ENCODE measurements around the gene LELP1. TPM values are rescaled to one million over a fixed set of nuclear protein-coding genes. Genes with fewer than 3 reads are reported as not detected.
"Not testable (repeated sequence)": the region's sequence is repeated elsewhere in the genome, so short reads cannot be mapped to it uniquely, and the experiment has no call there.

Gene LELP1
- polyA plus RNA-seq: not detected

- Mint-ChIP-seq H3K4me1 (no peaks in the 10 kb centered on the region), H3K27me3 (ENCODE audit: low read depth in 3 of 3) (peaks cover 1 to 11% (median 6%) of the 10 kb centered on the region in 3 donors), H3K4me3 (no peak within 1 kb of the TSS), H3K27ac (no peak within 1 kb of the TSS), H3K36me3 (no peaks in the 10 kb centered on the region), H3K9me3 (no peaks in the 10 kb centered on the region)
- DNase-seq: no peak
These were observed at the start of gene LELP1 for GRCh38 chr1:153203130-153203529. Gene LELP1 (plus strand): TSS chr1:153203430. CDS start chr1:153204708, 1,278 bp downstream.

DNA sequence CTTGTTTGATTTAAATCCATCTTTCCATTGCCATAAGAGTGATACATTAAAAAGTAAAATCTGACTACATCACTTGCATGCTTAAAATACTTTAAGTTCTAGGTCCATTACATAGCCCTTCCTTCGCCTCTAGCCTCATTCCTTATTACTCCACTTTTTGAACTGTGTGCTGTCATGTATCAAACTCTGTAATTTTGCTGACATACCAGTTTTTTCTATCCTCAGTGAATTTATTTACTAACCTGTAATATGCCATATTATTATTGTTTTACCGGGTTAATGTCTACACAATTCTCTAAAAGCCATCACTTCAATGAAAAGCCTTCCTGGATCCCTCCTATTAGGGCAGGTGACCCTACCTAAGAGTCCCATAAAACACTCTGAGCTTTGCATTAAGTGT is 47.7 kb upstream of the LELP1 start:
- Mint-ChIP-seq H3K4me1 (no peaks in the 10 kb centered on the region), H3K36me3 (peaks cover 0 to 5% (median 0%) of the 10 kb centered on the region in 3 donors), H3K9me3 (peaks cover 0 to 9% (median 7%) of the 10 kb centered on the region in 6 donors), H3K27me3 (ENCODE audit: low read depth in 3 of 3) (peaks cover 0 to 4% (median 2%) of the 10 kb centered on the region in 3 donors), H3K4me3 (no peak overlapping the region), H3K27ac (no peak overlapping the region)
- DNase-seq: no peak

DNA sequence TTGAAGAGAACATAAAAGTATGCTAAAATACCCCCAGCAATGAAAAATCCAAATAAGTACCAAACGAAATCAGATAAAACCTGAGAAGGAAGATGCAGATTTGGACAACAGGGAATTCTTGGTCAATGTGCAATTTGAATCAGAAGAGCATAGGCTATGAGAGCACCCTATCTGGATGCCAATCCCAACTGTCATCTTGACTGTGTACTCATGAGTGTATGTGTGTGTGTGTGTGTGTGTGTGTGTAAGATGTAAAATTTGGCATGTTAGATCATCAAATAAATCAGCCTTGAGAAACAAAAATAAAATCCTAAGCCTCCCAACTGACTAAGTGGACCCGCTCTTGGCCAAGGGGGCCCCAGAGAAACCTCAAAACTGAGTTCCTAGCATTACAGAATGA is 34.5 kb upstream of the LELP1 start:
- Mint-ChIP-seq H3K9me3 (no peaks in the 10 kb centered on the region), H3K4me3 (no peak overlapping the region), H3K27ac (no peak overlapping the region), H3K36me3 (no peaks in the 10 kb centered on the region), H3K27me3 (ENCODE audit: low read depth in 3 of 3) (peaks cover 2 to 6% (median 3%) of the 10 kb centered on the region in 3 donors), H3K4me1 (no peaks in the 10 kb centered on the region)
- no peak for DNase-seq

GRCh38 chr1:153174624-153175023 is 28.6 kb upstream of the LELP1 start:
- no peaks in the 10 kb centered on the region for H3K36me3 Mint-ChIP-seq
- DNase-seq: no peak
- H3K27me3 Mint-ChIP-seq (ENCODE audit: low read depth in 3 of 3): peaks cover 0 to 5% (median 3%) of the 10 kb centered on the region in 3 donors
- no peak overlapping the region for H3K27ac Mint-ChIP-seq
- H3K4me3 Mint-ChIP-seq: no peak overlapping the region
- no peaks in the 10 kb centered on the region for H3K4me1 Mint-ChIP-seq
- H3K9me3 Mint-ChIP-seq: no peaks in the 10 kb centered on the region

DNA sequence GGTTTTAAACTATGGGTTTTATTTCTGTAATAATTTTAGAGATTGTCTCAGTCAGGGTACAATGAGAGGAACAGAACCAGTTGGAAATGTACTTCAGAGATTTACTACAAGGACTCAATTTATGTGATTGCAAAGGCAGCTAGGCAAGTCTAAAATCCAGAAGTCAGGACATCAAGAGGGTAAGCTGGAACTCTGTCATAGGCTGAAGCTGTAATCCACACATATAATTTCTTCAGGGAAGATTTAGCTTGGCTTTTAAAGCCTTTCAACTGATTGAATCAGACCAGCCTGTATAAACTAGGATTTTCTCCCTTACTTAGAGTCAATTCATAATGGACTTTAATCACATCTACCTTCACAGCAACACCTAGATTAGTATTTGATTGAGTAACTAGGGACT is 24.3 kb upstream of the LELP1 start:
- H3K9me3 Mint-ChIP-seq: no peaks in the 10 kb centered on the region
- no peak overlapping the region for H3K4me3 Mint-ChIP-seq
- peaks cover 2 to 10% (median 8%) of the 10 kb centered on the region in 3 donors for H3K27me3 Mint-ChIP-seq (ENCODE audit: low read depth in 3 of 3)
- no peak for DNase-seq
- H3K4me1 Mint-ChIP-seq: no peaks in the 10 kb centered on the region
- H3K27ac Mint-ChIP-seq: no peak overlapping the region
- H3K36me3 Mint-ChIP-seq: no peaks in the 10 kb centered on the region

DNA sequence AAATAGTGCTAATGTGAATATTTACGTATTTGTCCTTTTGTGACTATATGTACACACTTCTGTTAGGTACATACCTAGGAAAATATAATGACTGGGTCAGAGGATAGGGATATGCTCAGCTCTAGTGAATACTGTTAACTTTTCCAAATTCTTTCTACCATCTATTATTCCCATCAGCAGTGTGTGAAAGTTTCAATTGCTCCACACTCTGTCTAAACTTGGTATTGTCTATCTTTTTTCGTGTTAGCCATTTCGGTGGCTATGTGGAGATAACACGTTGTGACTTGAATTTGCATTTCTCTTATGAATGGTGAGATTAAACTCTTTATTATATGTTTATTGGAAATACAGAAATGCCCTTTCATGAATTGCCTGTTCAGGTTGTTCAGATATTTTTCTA is 22.7 kb upstream of the LELP1 start:
- Mint-ChIP-seq H3K27ac (no peak overlapping the region), H3K27me3 (ENCODE audit: low read depth in 3 of 3) (peaks cover 9 to 10% (median 9%) of the 10 kb centered on the region in 3 donors), H3K4me3 (no peak overlapping the region), H3K36me3 (no peaks in the 10 kb centered on the region), H3K9me3 (peaks cover 0 to 6% (median 3%) of the 10 kb centered on the region in 6 donors), H3K4me1 (no peaks in the 10 kb centered on the region)
- no peak for DNase-seq

GRCh38 chr1:153188301-153188700 is 14.9 kb upstream of the LELP1 start:
- not testable (repeated sequence) for H3K4me1 Mint-ChIP-seq, H3K27ac Mint-ChIP-seq, H3K36me3 Mint-ChIP-seq, H3K4me3 Mint-ChIP-seq, DNase-seq
- H3K9me3 Mint-ChIP-seq: peaks cover 0 to 14% (median 5%) of the 10 kb centered on the region in 6 donors
- H3K27me3 Mint-ChIP-seq (ENCODE audit: low read depth in 3 of 3): peaks cover 9 to 34% (median 17%) of the 10 kb centered on the region in 3 donors

DNA sequence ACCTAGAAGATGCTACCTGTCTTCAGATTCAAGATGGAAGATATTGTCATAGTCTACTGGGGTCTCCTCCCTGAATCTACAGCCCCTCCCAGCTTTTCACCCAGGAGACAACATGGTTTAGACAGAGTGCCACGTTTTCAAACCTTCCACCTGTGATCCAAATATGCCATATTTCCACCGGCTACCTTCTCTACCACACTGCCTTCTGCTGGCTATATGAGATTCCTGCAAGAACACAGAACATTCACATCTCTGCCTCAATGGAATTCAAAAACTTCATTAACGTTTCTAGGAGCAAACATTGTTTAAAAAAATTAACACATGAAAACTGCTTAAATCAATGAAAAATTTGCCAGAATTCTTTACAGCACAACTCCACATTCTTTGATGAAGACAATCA is 12.9 kb upstream of the LELP1 start:
- Mint-ChIP-seq H3K27ac (no peak overlapping the region), H3K36me3 (no peaks in the 10 kb centered on the region), H3K27me3 (ENCODE audit: low read depth in 3 of 3) (peaks cover 13 to 27% (median 13%) of the 10 kb centered on the region in 3 donors), H3K4me1 (no peaks in the 10 kb centered on the region), H3K4me3 (no peak overlapping the region), H3K9me3 (peaks cover 0 to 8% (median 3%) of the 10 kb centered on the region in 6 donors)
- no peak for DNase-seq

DNA sequence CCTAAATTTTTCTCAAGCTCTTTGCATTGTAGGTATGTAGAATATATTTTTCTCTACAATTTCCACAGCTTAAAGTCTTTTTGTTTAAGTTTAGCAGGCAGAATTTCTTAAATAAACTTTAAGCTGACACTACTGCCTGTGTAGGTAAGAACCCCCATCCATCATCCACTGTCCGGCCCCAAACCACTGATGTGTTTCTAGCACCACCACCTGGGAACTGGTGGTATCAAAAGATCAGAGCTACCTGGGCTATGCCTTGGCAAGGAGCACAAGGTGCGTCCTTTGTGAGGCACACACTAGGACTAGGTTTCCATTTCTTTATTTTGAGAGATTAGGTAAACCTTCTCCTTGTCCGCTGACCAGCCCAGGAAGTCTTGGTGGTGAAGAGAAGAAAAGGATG is 10.5 kb upstream of the LELP1 start:
- Mint-ChIP-seq H3K4me3 (no peak overlapping the region), H3K4me1 (no peaks in the 10 kb centered on the region), H3K27ac (no peak overlapping the region), H3K9me3 (peaks cover 0 to 4% (median 0%) of the 10 kb centered on the region in 6 donors), H3K36me3 (no peaks in the 10 kb centered on the region), H3K27me3 (ENCODE audit: low read depth in 3 of 3) (peaks cover 9 to 14% (median 12%) of the 10 kb centered on the region in 3 donors)
- DNase-seq: no peak

DNA sequence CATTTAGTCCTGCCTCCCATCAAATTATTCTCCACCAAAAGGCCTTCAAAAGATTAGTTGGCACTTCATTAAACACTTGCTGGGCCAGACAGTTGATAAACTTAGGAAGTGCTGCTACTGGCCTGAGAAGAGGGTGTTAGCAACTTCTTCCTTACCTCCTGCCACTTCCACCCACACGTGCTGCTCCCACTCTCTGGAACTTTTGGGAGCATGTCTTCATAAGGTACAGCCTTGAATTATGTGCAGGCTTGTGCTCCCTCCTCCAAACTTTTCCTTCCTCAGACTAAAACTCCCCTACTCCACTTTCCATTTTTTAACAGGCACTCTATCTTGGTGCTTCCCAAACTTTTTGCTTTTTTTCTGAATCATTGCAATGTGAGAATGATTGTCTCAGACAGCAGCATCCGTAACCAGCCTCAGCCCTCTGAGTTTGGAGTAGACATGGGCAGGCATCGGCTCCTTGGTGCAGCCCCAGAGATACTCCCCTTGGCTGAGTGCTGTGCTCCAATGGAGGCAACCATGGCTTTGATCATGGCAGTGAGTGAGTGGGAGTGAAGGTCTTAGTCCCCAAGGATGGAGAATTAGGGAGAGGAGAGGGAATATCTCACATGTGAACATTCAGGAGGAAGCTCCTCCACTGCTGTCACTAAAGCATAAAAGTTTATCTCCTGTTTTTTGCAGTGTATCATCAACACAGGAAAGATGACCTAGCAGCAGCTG is 8.7 kb upstream of the LELP1 start:
- Mint-ChIP-seq H3K9me3 (peaks cover 0 to 1% (median 0%) of the 10 kb centered on the region in 6 donors), H3K27me3 (ENCODE audit: low read depth in 3 of 3) (peaks cover 7 to 12% (median 12%) of the 10 kb centered on the region in 3 donors), H3K4me3 (no peak overlapping the region), H3K36me3 (no peaks in the 10 kb centered on the region), H3K4me1 (no peaks in the 10 kb centered on the region), H3K27ac (no peak overlapping the region)
- no peak for DNase-seq

- no peak overlapping the region for H3K4me3 Mint-ChIP-seq
- peaks cover 0 to 1% (median 0%) of the 10 kb centered on the region in 6 donors for H3K9me3 Mint-ChIP-seq
- peaks cover 5 to 12% (median 9%) of the 10 kb centered on the region in 3 donors for H3K27me3 Mint-ChIP-seq (ENCODE audit: low read depth in 3 of 3)
- no peaks in the 10 kb centered on the region for H3K4me1 Mint-ChIP-seq
- no peak for DNase-seq
- no peaks in the 10 kb centered on the region for H3K36me3 Mint-ChIP-seq
- H3K27ac Mint-ChIP-seq: no peak overlapping the region
These were observed 8.0 kb upstream of the LELP1 start for GRCh38 chr1:153195216-153195615.

DNA sequence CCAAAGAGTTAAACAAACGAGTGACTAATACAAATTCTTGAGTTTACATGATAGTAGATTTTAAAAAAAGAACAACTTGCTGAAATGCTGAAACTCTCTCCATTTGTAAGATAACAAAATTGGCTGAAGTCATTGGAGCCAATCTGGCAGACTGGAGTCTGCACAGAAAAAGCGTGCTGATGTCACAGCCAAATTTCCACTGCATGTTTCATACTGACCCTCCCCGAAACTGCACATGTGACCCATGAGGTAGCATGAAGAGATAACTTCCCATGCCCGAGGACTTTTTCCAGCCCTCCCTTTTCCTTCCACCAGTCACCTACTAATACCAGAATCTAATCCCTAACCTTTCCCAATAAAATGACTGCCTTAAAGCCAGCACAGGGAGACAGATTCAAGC is 1.2 kb upstream of the LELP1 start:
- Mint-ChIP-seq H3K27ac (no peak overlapping the region), H3K9me3 (no peaks in the 10 kb centered on the region), H3K4me3 (no peak overlapping the region), H3K36me3 (no peaks in the 10 kb centered on the region), H3K27me3 (ENCODE audit: low read depth in 3 of 3) (peaks cover 1 to 8% (median 4%) of the 10 kb centered on the region in 3 donors), H3K4me1 (no peaks in the 10 kb centered on the region)
- no peak for DNase-seq

GRCh38 chr1:153206631-153207030 is 3.4 kb downstream of the LELP1 start:
- peaks cover 3 to 11% (median 6%) of the 10 kb centered on the region in 3 donors for H3K27me3 Mint-ChIP-seq (ENCODE audit: low read depth in 3 of 3)
- no peaks in the 10 kb centered on the region for H3K36me3 Mint-ChIP-seq
- no peaks in the 10 kb centered on the region for H3K4me1 Mint-ChIP-seq
- H3K9me3 Mint-ChIP-seq: no peaks in the 10 kb centered on the region
- H3K27ac Mint-ChIP-seq: no peak overlapping the region
- no peak overlapping the region for H3K4me3 Mint-ChIP-seq
- no peak for DNase-seq

DNA sequence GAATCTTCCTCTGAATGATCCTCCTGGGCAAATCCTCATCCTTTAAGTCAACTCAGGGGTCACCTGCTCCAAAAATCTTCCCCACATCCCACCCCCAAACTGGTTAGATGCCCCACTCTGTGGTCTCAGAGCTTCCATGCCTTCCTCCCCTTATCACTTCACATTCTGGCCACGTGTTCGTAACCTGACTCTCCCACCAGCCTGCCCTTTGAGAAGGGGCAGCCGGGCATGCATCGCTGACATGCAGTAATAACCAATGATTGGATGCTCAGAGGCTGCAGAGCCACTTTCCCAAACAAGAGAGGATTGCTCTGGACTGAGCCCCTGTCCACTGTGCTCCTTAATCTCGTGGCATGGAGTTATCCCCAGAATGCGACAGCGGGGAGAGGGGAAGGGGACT is 7.0 kb downstream of the LELP1 start:
- DNase-seq: no peak
- Mint-ChIP-seq H3K27me3 (ENCODE audit: low read depth in 3 of 3) (peaks cover 2 to 11% (median 10%) of the 10 kb centered on the region in 3 donors), H3K27ac (no peak overlapping the region), H3K4me3 (no peak overlapping the region), H3K4me1 (no peaks in the 10 kb centered on the region), H3K9me3 (no peaks in the 10 kb centered on the region), H3K36me3 (no peaks in the 10 kb centered on the region)

DNA sequence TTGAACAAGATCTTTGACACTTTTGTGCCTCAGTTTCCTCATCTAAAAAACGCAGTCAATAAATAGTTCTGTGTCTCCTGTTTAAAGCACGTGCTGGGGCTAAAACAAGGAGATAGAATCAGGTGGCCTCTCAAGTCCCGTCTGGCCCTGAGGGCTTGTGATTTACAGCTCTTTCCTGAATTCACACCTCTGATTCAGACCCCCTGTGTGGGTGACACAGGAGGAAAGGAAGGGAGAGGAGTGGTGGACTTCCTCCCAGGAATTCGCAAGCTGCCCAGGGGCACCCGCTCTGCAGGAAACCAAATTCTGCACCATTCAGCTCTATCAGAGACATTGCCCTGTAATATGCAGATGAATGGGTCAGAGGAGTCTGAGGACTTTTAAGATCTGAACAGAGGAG is 9.0 kb downstream of the LELP1 start:
- DNase-seq: no peak
- Mint-ChIP-seq H3K4me1 (no peaks in the 10 kb centered on the region), H3K36me3 (no peaks in the 10 kb centered on the region), H3K27ac (no peak overlapping the region), H3K27me3 (ENCODE audit: low read depth in 3 of 3) (peaks cover 2 to 12% (median 10%) of the 10 kb centered on the region in 3 donors), H3K4me3 (no peak overlapping the region), H3K9me3 (no peaks in the 10 kb centered on the region)

Measured in immature natural killer cell (primary cell).